ENCODE results near the gene HELZ2.

GRCh38 chr20:63622096-63622495 lies 48.1 kb upstream of the HELZ2 start:
- no peak for TF ChIP-seq CTCF (IDR thresholded peaks at IDR 0.05)
- no peak for TF ChIP-seq POLR2A (IDR thresholded peaks at IDR 0.05)
- TF ChIP-seq EP300 (IDR thresholded peaks at IDR 0.05): no peak
